ENCODE data around the gene KICS2. TPM values are rescaled to one million over a fixed set of nuclear protein-coding genes. Genes with fewer than 3 reads are reported as not detected.

The KICS2 gene
- total RNA-seq, 4 donors from 2014 or later: 8.3 to 12.1 (median 9.5) TPM

- TF ChIP-seq CTCF (IDR thresholded peaks at IDR 0.05; ENCODE audit: low read depth): no peak
Measured at GRCh38 chr12:64236549-64236948, 14.5 kb upstream of the KICS2 start.

- no peak for TF ChIP-seq CTCF (IDR thresholded peaks at IDR 0.05; ENCODE audit: low read depth)
Measured at GRCh38 chr12:64232196-64232595, 10.1 kb upstream of the KICS2 start.

- TF ChIP-seq CTCF (IDR thresholded peaks at IDR 0.05; ENCODE audit: low read depth): no peak
Measured at GRCh38 chr12:64229796-64230195, 7.7 kb upstream of the KICS2 start.

GRCh38 chr12:64229240-64229639 is 7.1 kb upstream of the KICS2 start:
- no peak for TF ChIP-seq CTCF (IDR thresholded peaks at IDR 0.05; ENCODE audit: low read depth)

GRCh38 chr12:64225626-64226025 is 3.5 kb upstream of the KICS2 start:
- no peak for TF ChIP-seq CTCF (IDR thresholded peaks at IDR 0.05; ENCODE audit: low read depth)

GRCh38 chr12:64221651-64222008 is 466 bp downstream of the KICS2 start:
- no peak for TF ChIP-seq CTCF (IDR thresholded peaks at IDR 0.05; ENCODE audit: low read depth)

- no peak for TF ChIP-seq CTCF (IDR thresholded peaks at IDR 0.05; ENCODE audit: low read depth)
Measured at GRCh38 chr12:64220046-64220445, 2.0 kb downstream of the KICS2 start.

GRCh38 chr12:64219145-64219544 is 3.0 kb downstream of the KICS2 start:
- TF ChIP-seq CTCF (IDR thresholded peaks at IDR 0.05; ENCODE audit: low read depth): no peak

All from subcutaneous adipose tissue (tissue), 4 donors.